Neural progenitor cell (in vitro differentiated cells): ENCODE measurements around the gene PRDM16. TPM values are rescaled to one million over a fixed set of nuclear protein-coding genes. Genes with fewer than 3 reads are reported as not detected.

Experiments
- DNase-seq: peaks from one replicate; pipeline ENCODE4 v3.0.0-alpha.2; 2016; ENCODE audit warnings: low spot score
- H2AFZ ChIP-seq: fragments of 200-600 bp; sonication (generic); replicated peaks from 2 replicates; pipeline ENCODE4 v1.6.1; 2016; ENCODE audit warnings: antibody characterized with exemption
- H3F3A ChIP-seq: fragments of 200-600 bp; sonication (generic); 2 replicates; pipeline ENCODE4 v1.6.1; 2016; ENCODE audit warnings: antibody characterized with exemption, low read depth
- H3K27ac ChIP-seq: fragments of 200-600 bp; sonication (generic); 2 replicates; pipeline ENCODE4 v1.5.1; 2016; ENCODE audit warnings: mild to moderate bottlenecking
- H3K27me3 ChIP-seq: fragments of 200-600 bp; sonication (generic); 2 replicates; pipeline ENCODE4 v1.6.1; 2016; ENCODE audit warnings: mild to moderate bottlenecking, moderate library complexity
- H3K36me3 ChIP-seq: fragments of 200-600 bp; sonication (generic); 2 replicates; pipeline ENCODE4 v1.5.1; 2016
- H3K4me1 ChIP-seq: fragments of 200-600 bp; sonication (generic); 2 replicates; pipeline ENCODE4 v1.6.1; 2016; ENCODE audit warnings: mixed run types
- H3K4me2 ChIP-seq: fragments of 200-600 bp; sonication (generic); 2 replicates; pipeline ENCODE4 v1.6.1; 2016
- H3K4me3 ChIP-seq: fragments of 200-600 bp; sonication (generic); 2 replicates; pipeline ENCODE4 v1.5.1; 2016
- H3K79me2 ChIP-seq: fragments of 200-600 bp; sonication (generic); 2 replicates; pipeline ENCODE4 v1.6.1; 2016; ENCODE audit warnings: low read depth
- H3K9ac ChIP-seq: fragments of 200-600 bp; sonication (generic); 2 replicates; pipeline ENCODE4 v1.6.1; 2016
- H3K9me3 ChIP-seq: fragments of 200-600 bp; sonication (generic); 2 replicates; pipeline ENCODE4 v1.5.1; 2016; ENCODE audit warnings: low read depth
- H4K20me1 ChIP-seq: fragments of 200-600 bp; sonication (generic); 2 replicates; pipeline ENCODE4 v1.6.1; 2016; ENCODE audit warnings: low read depth
- H3K27ac Mint-ChIP-seq: 3 replicates; pipeline ENCODE4 v1.8.0; 2021; ENCODE audit warnings: mixed read lengths
- H3K27me3 Mint-ChIP-seq: 2 replicates; pipeline ENCODE4 v1.8.0; 2022; ENCODE audit warnings: low read depth, mild to moderate bottlenecking, inconsistent platforms, moderate library complexity, mixed read lengths; ENCODE audit not compliant: insufficient read depth
- H3K36me3 Mint-ChIP-seq: 3 replicates; pipeline ENCODE4 v1.8.0; 2021; ENCODE audit warnings: mixed read lengths
- H3K4me1 Mint-ChIP-seq: 3 replicates; pipeline ENCODE4 v1.8.0; 2021; ENCODE audit warnings: mixed read lengths
- H3K4me3 Mint-ChIP-seq: 3 replicates; pipeline ENCODE4 v1.8.0; 2021; ENCODE audit warnings: mild to moderate bottlenecking, moderate library complexity, mixed read lengths
- H3K9me3 Mint-ChIP-seq: 3 replicates; pipeline ENCODE4 v1.8.0; 2020; ENCODE audit warnings: mixed read lengths
- CTCF ChIP-seq: fragments of 200-600 bp; sonication (generic); IDR thresholded peaks from 2 replicates; pipeline ENCODE4 v1.5.1; 2017; ENCODE audit warnings: antibody characterized with exemption, mild to moderate bottlenecking
- EZH2 ChIP-seq: fragments of 200-600 bp; sonication (generic); IDR thresholded peaks from 2 replicates; pipeline ENCODE4 v1.6.1; 2017; ENCODE audit warnings: antibody characterized with exemption, mild to moderate bottlenecking, moderate library complexity
- EZH2phosphoT487 ChIP-seq: fragments of 200-600 bp; sonication (generic); IDR thresholded peaks from 2 replicates; pipeline ENCODE4 v1.6.1; 2017; ENCODE audit warnings: antibody characterized with exemption
- total RNA-seq: library from RNA; depleted of rRNA; stranded (reverse); fragments of >200 nt; gene quantifications from 2 replicates; pipeline ENCODE4 v1.2.3, GENCODE V29; 2015; ENCODE audit warnings: low replicate concordance

The PRDM16 gene
- total RNA-seq, 1 donor from 2014 or later, result 1.9 TPM

- no peak overlapping the region for H3K4me3 Mint-ChIP-seq
- peaks cover 19% of the 10 kb centered on the region for H3K27me3 Mint-ChIP-seq
- Histone ChIP-seq H3K4me3 (no peak overlapping the region), H2AFZ (no peak overlapping the region), H3K27ac (no peak overlapping the region), H3K4me1 (no peaks in the 10 kb centered on the region), H3K36me3 (no peaks in the 10 kb centered on the region), H3K4me2 (no peak overlapping the region), H3F3A (no peaks in the 10 kb centered on the region), H3K9me3 (peaks cover 2% of the 10 kb centered on the region), H4K20me1 (no peaks in the 10 kb centered on the region), H3K27me3 (peaks cover 35% of the 10 kb centered on the region), H3K79me2 (no peaks in the 10 kb centered on the region), H3K9ac (no peak overlapping the region)
- no peak for DNase-seq
- H3K9me3 Mint-ChIP-seq, result peaks cover 13% of the 10 kb centered on the region
- H3K36me3 Mint-ChIP-seq, result no peaks in the 10 kb centered on the region
- no peak overlapping the region for H3K27ac Mint-ChIP-seq
- no peak for TF ChIP-seq EZH2
- no peak for TF ChIP-seq CTCF
- TF ChIP-seq EZH2phosphoT487, result no peak
- no peaks in the 10 kb centered on the region for H3K4me1 Mint-ChIP-seq
Observed at GRCh38 chr1:3052501-3052900, 16.5 kb upstream of the PRDM16 start.

GRCh38 chr1:3053366-3053980 is 15.5 kb upstream of the PRDM16 start:
- H3K79me2 ChIP-seq, result no peaks in the 10 kb centered on the region

GRCh38 chr1:3053986-3054385 is 15.0 kb upstream of the PRDM16 start:
- Histone ChIP-seq H3F3A (no peaks in the 10 kb centered on the region), H3K4me3 (no peak overlapping the region), H2AFZ (no peak overlapping the region), H3K9ac (no peak overlapping the region), H3K36me3 (no peaks in the 10 kb centered on the region), H3K4me2 (no peak overlapping the region), H3K4me1 (no peaks in the 10 kb centered on the region), H3K27me3 (peaks cover 49% of the 10 kb centered on the region), H3K9me3 (no peaks in the 10 kb centered on the region), H3K79me2 (no peaks in the 10 kb centered on the region), H3K27ac (no peak overlapping the region), H4K20me1 (no peaks in the 10 kb centered on the region)
- no peak for TF ChIP-seq EZH2
- TF ChIP-seq EZH2phosphoT487, result no peak
- no peak for TF ChIP-seq CTCF
- peaks cover 24% of the 10 kb centered on the region for H3K27me3 Mint-ChIP-seq
- DNase-seq, result no peak
- no peak overlapping the region for H3K27ac Mint-ChIP-seq
- H3K9me3 Mint-ChIP-seq, result peaks cover 13% of the 10 kb centered on the region
- H3K4me3 Mint-ChIP-seq, result no peak overlapping the region
- no peaks in the 10 kb centered on the region for H3K4me1 Mint-ChIP-seq
- H3K36me3 Mint-ChIP-seq, result no peaks in the 10 kb centered on the region

More at GRCh38 chr1:3053366-3053980, 15.5 kb upstream of the PRDM16 start:
- H3K36me3 ChIP-seq, result no peaks in the 10 kb centered on the region
- H3K4me3 ChIP-seq, result no peak overlapping the region
- no peak overlapping the region for H3K27ac ChIP-seq
- H3K27me3 ChIP-seq, result peaks cover 44% of the 10 kb centered on the region
- TF ChIP-seq EZH2 (no peak), EZH2phosphoT487 (no peak), CTCF (no peak)
- H3K9me3 ChIP-seq, result no peaks in the 10 kb centered on the region
- H3K9ac ChIP-seq, result no peak overlapping the region
- no peak overlapping the region for H2AFZ ChIP-seq
- no peaks in the 10 kb centered on the region for H3F3A ChIP-seq
- Mint-ChIP-seq H3K27me3 (peaks cover 23% of the 10 kb centered on the region), H3K4me3 (no peak overlapping the region), H3K27ac (no peak overlapping the region), H3K4me1 (no peaks in the 10 kb centered on the region), H3K36me3 (no peaks in the 10 kb centered on the region), H3K9me3 (peaks cover 13% of the 10 kb centered on the region)
- no peak overlapping the region for H3K4me2 ChIP-seq
- no peak for DNase-seq
- no peaks in the 10 kb centered on the region for H3K4me1 ChIP-seq
- H4K20me1 ChIP-seq, result no peaks in the 10 kb centered on the region
